ENCODE results near the gene ZNF391.
"Not testable (repeated sequence)": the region's sequence is repeated elsewhere in the genome, so short reads cannot be mapped to it uniquely, and the experiment has no call there.

ZNF391 gene

GRCh38 chr6:27422651-27423332, 34.2 kb downstream of the ZNF391 start:
- no peak for DNase-seq (ENCODE audit: low read depth in 2 of 2, low spot score in 1 of 2)

GRCh38 chr6:27424851-27425250, 36.3 kb downstream of the ZNF391 start:
- not testable (repeated sequence) for DNase-seq (ENCODE audit: low read depth in 2 of 2, low spot score in 1 of 2)

GRCh38 chr6:27426045-27426620, 37.6 kb downstream of the ZNF391 start:
- no peak for DNase-seq (ENCODE audit: low read depth in 2 of 2, low spot score in 1 of 2)

GRCh38 chr6:27428502-27428901, 39.9 kb downstream of the ZNF391 start:
- no peak for DNase-seq (ENCODE audit: low read depth in 2 of 2, low spot score in 1 of 2)

- DNase-seq (ENCODE audit: low read depth in 2 of 2, low spot score in 1 of 2): no peak
Measured at GRCh38 chr6:27428966-27429365, 40.4 kb downstream of the ZNF391 start.

- DNase-seq (ENCODE audit: low read depth in 2 of 2, low spot score in 1 of 2): no peak
Measured at GRCh38 chr6:27433714-27434113, 45.2 kb downstream of the ZNF391 start.

- no peak for DNase-seq (ENCODE audit: low read depth in 2 of 2, low spot score in 1 of 2)
Measured at GRCh38 chr6:27439371-27439770, 50.8 kb downstream of the ZNF391 start.

- no peak for DNase-seq (ENCODE audit: low read depth in 2 of 2, low spot score in 1 of 2)
Measured at GRCh38 chr6:27441001-27441400, 52.4 kb downstream of the ZNF391 start.

GRCh38 chr6:27442932-27443331, 54.4 kb downstream of the ZNF391 start:
- no peak for DNase-seq (ENCODE audit: low read depth in 2 of 2, low spot score in 1 of 2)

GRCh38 chr6:27448456-27448855, 59.9 kb downstream of the ZNF391 start:
- no peak for DNase-seq (ENCODE audit: low read depth in 2 of 2, low spot score in 1 of 2)

- no peak for DNase-seq (ENCODE audit: low read depth in 2 of 2, low spot score in 1 of 2)
Measured at GRCh38 chr6:27451660-27452390, 63.3 kb downstream of the ZNF391 start.

- no peak for DNase-seq (ENCODE audit: low read depth in 2 of 2, low spot score in 1 of 2)
Measured at GRCh38 chr6:27452496-27452897, 63.9 kb downstream of the ZNF391 start.

Measured in stimulated activated CD8-positive, alpha-beta memory T cell treated with anti-CD3 and anti-CD28 coated beads, Interleukin-4, amount 100 ng/mL, for 1 hour (primary cell).